Measurements from ENCODE around the gene RAP1GDS1.

DNA sequence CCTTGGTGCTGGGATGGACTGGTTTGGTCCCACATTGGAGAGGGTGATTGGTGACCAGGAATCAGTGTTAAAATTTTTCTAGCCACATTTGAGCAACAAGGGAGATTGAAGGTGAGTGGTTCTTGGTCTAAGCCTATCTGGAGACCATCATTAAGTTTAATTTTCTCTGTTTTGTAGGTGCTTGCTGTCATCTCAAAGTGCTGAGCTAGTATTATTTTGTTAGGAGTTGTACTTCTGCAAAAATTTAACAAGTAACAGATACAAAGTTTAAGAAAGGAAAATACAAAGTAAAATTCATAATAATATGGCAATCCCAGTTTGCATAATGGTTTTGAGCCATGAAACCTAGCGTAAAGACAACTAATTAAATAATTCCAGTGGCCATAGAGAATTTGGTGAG is 66.5 kb downstream of the RAP1GDS1 start:
- TF ChIP-seq POLR2A (IDR thresholded peaks at IDR 0.05) = no peak
- TF ChIP-seq, protein P1, sequence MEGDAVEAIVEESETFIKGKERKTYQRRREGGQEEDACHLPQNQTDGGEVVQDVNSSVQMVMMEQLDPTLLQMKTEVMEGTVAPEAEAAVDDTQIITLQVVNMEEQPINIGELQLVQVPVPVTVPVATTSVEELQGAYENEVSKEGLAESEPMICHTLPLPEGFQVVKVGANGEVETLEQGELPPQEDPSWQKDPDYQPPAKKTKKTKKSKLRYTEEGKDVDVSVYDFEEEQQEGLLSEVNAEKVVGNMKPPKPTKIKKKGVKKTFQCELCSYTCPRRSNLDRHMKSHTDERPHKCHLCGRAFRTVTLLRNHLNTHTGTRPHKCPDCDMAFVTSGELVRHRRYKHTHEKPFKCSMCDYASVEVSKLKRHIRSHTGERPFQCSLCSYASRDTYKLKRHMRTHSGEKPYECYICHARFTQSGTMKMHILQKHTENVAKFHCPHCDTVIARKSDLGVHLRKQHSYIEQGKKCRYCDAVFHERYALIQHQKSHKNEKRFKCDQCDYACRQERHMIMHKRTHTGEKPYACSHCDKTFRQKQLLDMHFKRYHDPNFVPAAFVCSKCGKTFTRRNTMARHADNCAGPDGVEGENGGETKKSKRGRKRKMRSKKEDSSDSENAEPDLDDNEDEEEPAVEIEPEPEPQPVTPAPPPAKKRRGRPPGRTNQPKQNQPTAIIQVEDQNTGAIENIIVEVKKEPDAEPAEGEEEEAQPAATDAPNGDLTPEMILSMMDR (IDR thresholded peaks at IDR 0.05) = no peak
- TF ChIP-seq EP300 (IDR thresholded peaks at IDR 0.05) = no peak

Measured in stomach (tissue), 4 donors.